Transverse colon (tissue), 4 donors: ENCODE results near the gene EXTL2. TPM values are rescaled to one million over a fixed set of nuclear protein-coding genes. Genes with fewer than 3 reads are reported as not detected.
A peak's percentile ranks its signal among the peaks of the same experiment; 100 is the strongest.

Source experiments
- DNase-seq: peaks from one replicate; pipeline ENCODE4 v3.0.0-alpha.2; 2019
- H3K27ac ChIP-seq, 4 donors: fragments of 200-600 bp; sonication (generic); 2 replicates each; pipeline ENCODE4 v1.5.1; 2016 to 2018; ENCODE audit warnings: inconsistent platforms in 4 of 4
- H3K27me3 ChIP-seq: fragments of 200-600 bp; sonication (generic); 2 replicates; pipeline ENCODE4 v1.5.1; 2017; ENCODE audit warnings: inconsistent platforms
- H3K36me3 ChIP-seq, 4 donors: fragments of 200-600 bp; sonication (generic); 2 replicates each; pipeline ENCODE4 v1.5.1; 2017 to 2019; ENCODE audit warnings: inconsistent platforms in 4 of 4
- H3K4me1 ChIP-seq, 4 donors: fragments of 200-600 bp; sonication (generic); 2 replicates each; pipeline ENCODE4 v1.5.1; 2017 to 2020; ENCODE audit warnings: inconsistent platforms in 4 of 4
- H3K4me3 ChIP-seq, 4 donors: fragments of 200-600 bp; sonication (generic); 1 replicate in 1 of 4; 2 replicates in 3 of 4; pipeline versions ENCODE4 v1.5.1 to v1.6.1; 2017 to 2019; ENCODE audit warnings: inconsistent platforms in 4 of 4
- H3K9me3 ChIP-seq, 2 donors: fragments of 200-600 bp; sonication (generic); 2 replicates each; pipeline ENCODE4 v1.5.1; 2017 to 2019; ENCODE audit warnings: inconsistent platforms in 2 of 2
- CTCF ChIP-seq, 5 experiments: fragments of 200-600 bp in 3 of 5; fragments of 450-650 bp in 2 of 5; sonication (generic) in 3 of 5; IDR thresholded peaks; 1 replicate in 2 of 5; 2 replicates in 3 of 5; pipeline ENCODE4 v1.5.1; 2016 to 2017; ENCODE audit warnings: antibody characterized with exemption in 5 of 5, inconsistent platforms in 3 of 5, mild to moderate bottlenecking in 2 of 5, moderate library complexity in 1 of 5
- EP300 ChIP-seq: sonication (generic); formaldehyde crosslinking; IDR thresholded peaks from one replicate; pipeline ENCODE4 v1.6.1; 2017; ENCODE audit warnings: antibody characterized with exemption, low read depth
- POLR2A ChIP-seq: fragments of 450-650 bp; IDR thresholded peaks from one replicate; pipeline ENCODE4 v1.6.1; 2016; ENCODE audit warnings: antibody characterized with exemption, mild to moderate bottlenecking, moderate library complexity
- POLR2AphosphoS5 ChIP-seq, 3 donors: sonication (generic); formaldehyde crosslinking; IDR thresholded peaks; one replicate each; pipeline ENCODE4 v1.6.1; 2016; ENCODE audit warnings: antibody characterized with exemption in 3 of 3
- WGBS, 2 donors: methylation state at CpG; one replicate each; pipeline ENCODE4 v1.1.5; 2018; ENCODE audit warnings: low coverage in 1 of 2; 5-methylcytosine and 5-hydroxymethylcytosine counted together
- in situ Hi-C, 4 donors: fragments of 200-750 bp; cut with MboI; loops; one replicate each; pipeline versions ENCODE4 v1.15.0 to v1.15.1; 2017; ENCODE audit warnings: low sequenced_read_pairs in 3 of 4, low pct_ligation_motif_present in 1 of 4, low pct_unique_long_range_greater_than_20kb in 1 of 4
- intact Hi-C: fragments of 100-400 bp; cut with DNase I; formaldehyde crosslinking; loops from one replicate; pipeline ENCODE4 v1.15.1; 2023; ENCODE audit warnings: low total_unique reads
- total RNA-seq, 4 donors: library from RNA; depleted of rRNA; stranded (reverse); fragments of >200 nt; gene quantifications; one replicate each; pipeline ENCODE4 v1.1.0, GENCODE V29; 2016

The EXTL2 gene
- total RNA-seq, 4 donors from 2014 or later = 0.37 to 11.1 (median 5.4) TPM

GRCh38 chr1:100903777-100904176 lies 9.1 kb upstream of the EXTL2 start:
- peaks cover 0 to 38% (median 5%) of the 10 kb centered on the region in 4 donors for H3K36me3 ChIP-seq

GRCh38 chr1:100902365-100902764 lies 7.7 kb upstream of the EXTL2 start:
- in situ Hi-C loops (loop anchor here in 1 of 4 donors (25.0 kb wide), 1 partner anchor 385 kb away; no protein-coding TSS in a partner anchor), intact Hi-C loops (no loop called here)
- Histone ChIP-seq H3K27me3 (no peaks in the 10 kb centered on the region), H3K36me3 (peaks cover 0 to 35% (median 1%) of the 10 kb centered on the region in 4 donors), H3K4me3 (no peak overlapping the region), H3K27ac (no peak overlapping the region), H3K9me3 (peaks cover 0 to 7% of the 10 kb centered on the region in 2 donors), H3K4me1 (peaks cover 0 to 12% (median 3%) of the 10 kb centered on the region in 4 donors)
- TF ChIP-seq EP300 = no peak
- TF ChIP-seq POLR2AphosphoS5 (IDR thresholded peaks at IDR 0.05) = no peak
- no peak for TF ChIP-seq CTCF (IDR thresholded peaks at IDR 0.05)
- TF ChIP-seq POLR2A = no peak
- no peak for DNase-seq
- WGBS, 2 donors = 97 to 100% methylated on average over 1 of the region's 1 CpG

More at GRCh38 chr1:100903777-100904176, 9.1 kb upstream of the EXTL2 start:
- Histone ChIP-seq H3K27me3 (no peaks in the 10 kb centered on the region), H3K4me3 (no peak overlapping the region), H3K4me1 (no peaks in the 10 kb centered on the region), H3K27ac (no peak overlapping the region), H3K9me3 (peaks cover 0 to 7% of the 10 kb centered on the region in 2 donors)
- TF ChIP-seq POLR2AphosphoS5 (IDR thresholded peaks at IDR 0.05) = no peak
- no peak for TF ChIP-seq CTCF (IDR thresholded peaks at IDR 0.05)
- no peak for TF ChIP-seq POLR2A
- no peak for TF ChIP-seq EP300
- 95 to 100% methylated on average over 1 of the region's 1 CpG for WGBS, 2 donors
- in situ Hi-C loops (loop anchor here in 1 of 4 donors (25.0 kb wide), 1 partner anchor 384 kb away; no protein-coding TSS in a partner anchor), intact Hi-C loops (no loop called here)
- no peak for DNase-seq

- Histone ChIP-seq H3K4me3 (peak overlapping the region; percentile 55 to 80 (median 68)), H3K36me3 (peaks cover 0 to 14% (median 0%) of the 10 kb centered on the region in 4 donors), H3K9me3 (no peaks in the 10 kb centered on the region), H3K4me1 (peaks cover 0 to 31% (median 20%) of the 10 kb centered on the region in 4 donors), H3K27ac (peak overlapping the region; percentile 93 to 99 (median 96)), H3K27me3 (no peaks in the 10 kb centered on the region)
- in situ Hi-C loops = loop anchor here in 1 of 4 donors (25.0 kb wide), 1 partner anchor 434 kb away; no protein-coding TSS in a partner anchor
- whole genome bisulfite sequencing, 2 donors = 0% methylated on average over 2 to 12 of the region's 12 CpGs
- TF ChIP-seq POLR2AphosphoS5 (IDR thresholded peaks at IDR 0.05) (peak in 1 of 3 donors; percentile 13), POLR2A (no peak)
- intact Hi-C loops = no loop called here
- peak; percentile 40 for DNase-seq
Observed at GRCh38 chr1:100896481-100896982, 1.9 kb upstream of the EXTL2 start.

GRCh38 chr1:100895540-100896480 lies 1.2 kb upstream of the EXTL2 start, which contains the start of gene SLC30A7:
Gene SLC30A7, plus strand, starts transcription at chr1:100896090. Its CDS starts 173 bp downstream, at chr1:100896263.
- intact Hi-C loops = loop anchor here (1.0 kb wide), 1 partner anchor 86 kb away; no protein-coding TSS in a partner anchor
- TF ChIP-seq POLR2AphosphoS5 (IDR thresholded peaks at IDR 0.05) (peak; percentile 82 to 94 (median 92)), EP300 (no peak), POLR2A (peak; percentile 90), CTCF (IDR thresholded peaks at IDR 0.05) (no peak)
- no peaks in the 10 kb centered on the region for H3K27me3 ChIP-seq
- peak within 1 kb of the TSS; percentile 93 to 99 (median 96) for H3K27ac ChIP-seq
- peaks cover 0 to 6% (median 0%) of the 10 kb centered on the region in 4 donors for H3K36me3 ChIP-seq
- peaks cover 0 to 31% (median 20%) of the 10 kb centered on the region in 4 donors for H3K4me1 ChIP-seq
- peak within 1 kb of the TSS; percentile 55 to 80 (median 68) for H3K4me3 ChIP-seq
- WGBS, 2 donors = 1% methylated on average over 43 of the region's 62 CpGs; no CpG with 5 or more reads in 1 of the 2 donors
- DNase-seq = peak; percentile 98
- H3K9me3 ChIP-seq = no peaks in the 10 kb centered on the region
- in situ Hi-C loops = loop anchor here in 1 of 4 donors (25.0 kb wide), 1 partner anchor 434 kb away; no protein-coding TSS in a partner anchor
